ENCODE results near the gene KCNJ1.

DNA sequence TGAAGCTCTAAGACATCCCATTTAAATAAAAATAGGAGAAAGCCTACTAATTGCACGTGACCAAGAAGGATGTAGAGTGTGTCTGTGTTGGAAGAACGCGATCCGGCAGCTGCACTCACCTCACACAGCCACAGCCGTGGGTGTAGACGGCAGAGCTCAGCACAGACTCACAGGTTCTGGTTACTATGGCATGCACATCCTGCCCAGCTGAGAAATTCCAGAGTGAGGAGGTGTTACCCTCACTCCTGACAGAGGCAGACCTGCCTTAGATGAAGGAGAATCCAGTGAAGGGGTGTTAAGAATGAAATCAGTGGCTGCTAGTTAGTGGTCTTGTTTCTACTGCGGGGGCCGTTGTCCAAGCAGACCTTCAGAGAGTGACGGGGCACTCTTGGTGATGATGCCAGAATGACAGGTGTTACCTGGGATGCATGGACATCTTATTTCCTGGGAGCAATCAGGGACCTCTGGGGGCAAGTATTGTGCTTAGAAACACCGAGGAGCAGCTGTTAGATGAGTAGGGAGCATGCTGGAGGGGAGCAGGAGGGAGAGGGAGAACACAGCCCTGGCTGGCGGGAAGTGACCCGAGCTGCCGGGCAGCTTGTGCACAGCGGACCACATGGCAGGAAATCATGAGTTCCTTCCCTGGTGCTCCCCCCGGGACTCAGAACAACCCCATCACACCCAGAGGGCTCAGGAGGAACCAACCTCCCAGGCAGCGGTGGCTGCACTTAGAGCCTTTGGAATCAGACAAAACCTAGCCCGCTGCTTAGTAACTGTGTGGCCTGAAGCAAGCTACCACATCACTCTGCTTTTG is 36.4 kb upstream of the KCNJ1 start:
- TF ChIP-seq, protein P1, sequence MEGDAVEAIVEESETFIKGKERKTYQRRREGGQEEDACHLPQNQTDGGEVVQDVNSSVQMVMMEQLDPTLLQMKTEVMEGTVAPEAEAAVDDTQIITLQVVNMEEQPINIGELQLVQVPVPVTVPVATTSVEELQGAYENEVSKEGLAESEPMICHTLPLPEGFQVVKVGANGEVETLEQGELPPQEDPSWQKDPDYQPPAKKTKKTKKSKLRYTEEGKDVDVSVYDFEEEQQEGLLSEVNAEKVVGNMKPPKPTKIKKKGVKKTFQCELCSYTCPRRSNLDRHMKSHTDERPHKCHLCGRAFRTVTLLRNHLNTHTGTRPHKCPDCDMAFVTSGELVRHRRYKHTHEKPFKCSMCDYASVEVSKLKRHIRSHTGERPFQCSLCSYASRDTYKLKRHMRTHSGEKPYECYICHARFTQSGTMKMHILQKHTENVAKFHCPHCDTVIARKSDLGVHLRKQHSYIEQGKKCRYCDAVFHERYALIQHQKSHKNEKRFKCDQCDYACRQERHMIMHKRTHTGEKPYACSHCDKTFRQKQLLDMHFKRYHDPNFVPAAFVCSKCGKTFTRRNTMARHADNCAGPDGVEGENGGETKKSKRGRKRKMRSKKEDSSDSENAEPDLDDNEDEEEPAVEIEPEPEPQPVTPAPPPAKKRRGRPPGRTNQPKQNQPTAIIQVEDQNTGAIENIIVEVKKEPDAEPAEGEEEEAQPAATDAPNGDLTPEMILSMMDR (IDR thresholded peaks at IDR 0.05; ENCODE audit: low read depth, low read length), result no peak
- no peak for TF ChIP-seq POLR2A (IDR thresholded peaks at IDR 0.05; ENCODE audit: extremely low read depth, insufficient read length)
